ENCODE measurements around the gene GPALPP1.

DNA sequence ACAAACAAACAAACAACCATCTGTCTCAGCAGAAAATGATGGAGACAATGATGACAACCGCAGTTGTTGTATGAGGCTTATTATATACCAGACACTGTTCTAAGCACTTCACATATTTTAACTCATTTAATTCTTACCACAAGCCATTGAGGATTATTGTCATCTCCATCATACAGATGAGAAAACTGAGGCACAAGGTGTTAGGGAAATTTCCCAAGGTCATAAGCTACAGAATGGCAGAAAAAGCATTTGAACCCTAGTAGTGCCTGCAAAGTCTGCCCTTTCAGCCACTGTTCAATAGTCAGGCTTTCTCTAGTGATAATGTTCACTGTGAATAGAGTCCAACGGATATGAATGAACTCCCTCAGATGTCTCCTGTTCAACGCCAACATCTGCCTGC, 60.1 kb downstream of the GPALPP1 start:
- no peak for TF ChIP-seq CTCF (IDR thresholded peaks at IDR 0.05; ENCODE audit: low read depth, low read length)
- no peak for TF ChIP-seq POLR2A (IDR thresholded peaks at IDR 0.05; ENCODE audit: extremely low read depth, insufficient read length)
- no peak for TF ChIP-seq MYC (IDR thresholded peaks at IDR 0.05; ENCODE audit: low read depth, low read length)
- TF ChIP-seq, protein P1, sequence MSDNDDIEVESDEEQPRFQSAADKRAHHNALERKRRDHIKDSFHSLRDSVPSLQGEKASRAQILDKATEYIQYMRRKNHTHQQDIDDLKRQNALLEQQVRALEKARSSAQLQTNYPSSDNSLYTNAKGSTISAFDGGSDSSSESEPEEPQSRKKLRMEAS (IDR thresholded peaks at IDR 0.05; ENCODE audit: low read depth, low read length), result no peak

Measured in NB4 (cell line).